Measurements from ENCODE around the gene ACAN.

Gene ACAN

DNA sequence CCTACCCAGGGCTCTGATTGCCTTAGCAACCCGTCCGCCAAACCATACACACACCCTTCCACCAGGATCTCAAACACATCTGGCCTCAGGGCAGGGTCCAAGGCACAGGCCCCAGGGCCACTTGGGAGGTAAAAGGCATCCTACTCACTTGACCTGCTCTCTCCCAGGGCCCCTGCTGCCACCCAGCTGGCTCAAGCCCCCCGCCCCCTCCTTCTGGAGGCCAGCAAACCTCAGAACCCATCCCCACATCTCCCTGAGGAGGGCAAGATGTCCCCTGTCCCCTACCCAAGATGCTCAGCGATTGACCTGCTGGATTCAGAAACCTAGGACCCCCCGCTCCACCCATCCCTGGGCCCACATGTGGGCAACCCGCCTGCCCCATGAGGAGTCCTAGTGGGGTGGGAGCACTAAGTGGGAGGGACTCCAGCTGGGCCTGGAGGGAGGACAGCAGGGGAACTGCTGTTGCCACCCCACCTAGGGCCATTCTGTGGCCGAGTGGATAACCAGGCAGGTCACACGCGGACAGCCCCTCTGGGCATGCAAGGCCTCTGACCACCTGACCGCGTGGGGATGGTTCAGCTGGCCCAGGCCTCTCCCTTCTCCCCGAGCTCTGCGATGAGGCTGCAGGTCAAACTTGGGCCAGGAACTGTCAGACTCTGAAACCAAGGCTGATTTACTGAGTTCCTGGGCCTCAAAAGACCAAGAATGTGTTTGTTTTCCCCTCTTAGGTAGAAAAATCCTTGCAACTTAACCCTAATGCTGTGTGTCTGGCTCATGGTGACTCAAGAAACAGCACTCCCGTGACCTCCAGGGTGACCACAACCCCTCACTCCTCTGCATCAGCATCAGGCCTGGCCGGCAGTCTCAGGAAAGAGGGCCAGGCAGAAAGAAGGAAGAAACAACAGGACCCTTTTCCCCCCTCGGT is 105.7 kb downstream of the ACAN start:
- no peaks in the 10 kb centered on the region for H3K79me2 ChIP-seq (ENCODE audit: control insufficient read depth, insufficient read depth, low read length, unreplicated experiment)
- no peak overlapping the region for H2AFZ ChIP-seq (ENCODE audit: low read length, unreplicated experiment)
- H3K36me3 ChIP-seq (ENCODE audit: insufficient read depth, low read length) = no peaks in the 10 kb centered on the region
- H3K4me3 ChIP-seq (ENCODE audit: low read depth, low read length) = no peak overlapping the region
- no peaks in the 10 kb centered on the region for H3K27me3 ChIP-seq (ENCODE audit: insufficient read depth, low read length)
- H3K4me1 ChIP-seq (ENCODE audit: control insufficient read depth, insufficient read depth, low read length, unreplicated experiment) = peaks cover 30% of the 10 kb centered on the region
- no peak overlapping the region for H3K27ac ChIP-seq (ENCODE audit: low read depth, low read length)

DNA sequence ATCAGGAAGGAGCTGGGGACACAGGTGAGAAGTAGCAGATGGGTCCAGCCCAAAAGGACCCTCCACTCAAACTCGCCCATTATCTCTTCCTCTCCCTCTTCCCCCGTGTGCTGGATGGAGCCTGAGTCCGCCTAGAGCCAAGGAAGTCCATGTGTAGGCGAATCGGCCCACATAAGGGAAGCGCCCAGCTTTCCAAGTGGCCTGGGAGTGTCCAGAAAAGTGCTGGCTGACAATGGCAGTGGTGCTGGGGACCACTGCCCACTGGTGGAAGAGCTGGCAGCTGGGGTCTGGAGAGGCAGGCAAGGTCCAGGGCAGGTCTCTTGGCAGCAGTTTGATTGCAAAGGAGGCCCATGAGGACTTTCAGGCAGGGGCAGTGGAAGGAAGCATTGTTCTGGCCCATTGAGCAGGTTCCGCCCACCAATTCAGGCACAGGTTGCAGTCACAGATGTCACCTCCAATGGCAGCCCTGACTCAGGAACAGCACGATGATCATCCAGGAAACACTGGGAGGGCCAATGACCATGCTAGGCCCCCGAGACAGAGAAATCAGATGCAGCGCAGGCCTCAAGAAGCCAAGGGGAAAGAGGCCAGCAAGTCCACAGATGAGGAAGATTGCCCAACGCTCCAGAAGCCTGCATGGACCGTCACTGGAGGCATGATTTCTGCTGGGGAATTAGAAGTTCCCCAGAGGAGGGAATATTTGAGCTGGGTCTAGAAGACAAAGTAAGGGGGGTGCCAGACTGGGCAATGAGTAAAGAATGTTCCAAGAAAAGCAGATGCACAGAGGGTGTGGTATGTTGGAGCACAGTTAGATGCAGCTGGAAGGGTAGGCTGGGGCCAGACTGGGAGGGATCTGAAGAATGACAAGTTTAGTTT is 107.0 kb downstream of the ACAN start:
- Histone ChIP-seq H3K27ac (ENCODE audit: low read depth, low read length) (no peak overlapping the region), H3K36me3 (ENCODE audit: insufficient read depth, low read length) (no peaks in the 10 kb centered on the region), H3K4me1 (ENCODE audit: control insufficient read depth, insufficient read depth, low read length, unreplicated experiment) (peaks cover 26% of the 10 kb centered on the region), H3K4me3 (ENCODE audit: low read depth, low read length) (no peak overlapping the region), H3K79me2 (ENCODE audit: control insufficient read depth, insufficient read depth, low read length, unreplicated experiment) (no peaks in the 10 kb centered on the region), H2AFZ (ENCODE audit: low read length, unreplicated experiment) (no peak overlapping the region), H3K27me3 (ENCODE audit: insufficient read depth, low read length) (no peaks in the 10 kb centered on the region)

DNA sequence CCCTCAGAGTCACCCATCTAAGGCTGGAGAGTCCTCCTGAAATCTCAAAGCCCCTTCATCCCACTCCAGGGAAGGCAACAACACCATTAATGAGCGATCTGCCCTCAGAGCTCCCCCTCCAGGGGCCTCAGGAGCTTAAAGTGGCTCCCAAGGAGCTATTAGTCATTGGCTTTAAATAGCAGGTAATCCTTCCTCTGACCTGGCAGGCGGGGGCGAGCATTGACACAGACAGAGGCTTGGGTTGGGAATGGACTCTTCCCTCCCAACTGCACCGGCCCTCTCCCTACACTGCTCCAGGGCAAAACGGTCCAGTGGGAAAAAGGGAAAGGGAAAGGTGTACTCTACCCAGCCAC is 108.5 kb downstream of the ACAN start:
- H3K27me3 ChIP-seq (ENCODE audit: insufficient read depth, low read length) = no peaks in the 10 kb centered on the region
- H3K36me3 ChIP-seq (ENCODE audit: insufficient read depth, low read length) = no peaks in the 10 kb centered on the region
- peak overlapping the region; percentile 78 for H3K4me3 ChIP-seq (ENCODE audit: low read depth, low read length)
- peak overlapping the region; percentile 63; the same call in 1 of the 2 replicates for H3K27ac ChIP-seq (ENCODE audit: low read depth, low read length)
- H3K4me1 ChIP-seq (ENCODE audit: control insufficient read depth, insufficient read depth, low read length, unreplicated experiment) = peaks cover 23% of the 10 kb centered on the region
- H2AFZ ChIP-seq (ENCODE audit: low read length, unreplicated experiment) = no peak overlapping the region
- no peaks in the 10 kb centered on the region for H3K79me2 ChIP-seq (ENCODE audit: control insufficient read depth, insufficient read depth, low read length, unreplicated experiment)

DNA sequence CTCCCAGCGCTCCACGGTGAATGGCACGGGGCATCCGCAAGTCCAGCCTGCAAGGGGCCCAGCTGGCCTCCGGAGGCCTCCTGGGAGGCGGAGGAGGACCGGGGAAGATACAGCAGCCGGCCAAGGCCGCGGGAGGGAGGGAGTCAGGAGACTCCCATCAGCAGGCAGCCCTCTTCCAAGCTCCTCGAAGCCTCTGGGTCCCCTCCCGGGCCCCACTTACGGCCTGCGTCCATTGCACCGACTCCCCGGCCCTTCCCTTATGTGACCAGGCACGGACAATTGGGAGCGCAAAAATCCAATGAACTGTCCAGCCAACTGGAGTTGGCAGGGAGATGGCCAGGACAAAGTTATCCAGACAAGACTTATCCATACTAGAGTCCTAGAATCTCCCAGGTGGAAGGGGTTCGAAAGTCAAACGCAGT is 109.3 kb downstream of the ACAN start:
- Histone ChIP-seq H3K27me3 (ENCODE audit: insufficient read depth, low read length) (no peaks in the 10 kb centered on the region), H2AFZ (ENCODE audit: low read length, unreplicated experiment) (peak overlapping the region; percentile 39), H3K79me2 (ENCODE audit: control insufficient read depth, insufficient read depth, low read length, unreplicated experiment) (no peaks in the 10 kb centered on the region), H3K36me3 (ENCODE audit: insufficient read depth, low read length) (no peaks in the 10 kb centered on the region), H3K27ac (ENCODE audit: low read depth, low read length) (peak overlapping the region; percentile 63), H3K4me1 (ENCODE audit: control insufficient read depth, insufficient read depth, low read length, unreplicated experiment) (peaks cover 23% of the 10 kb centered on the region), H3K4me3 (ENCODE audit: low read depth, low read length) (peak overlapping the region; percentile 78)

DNA sequence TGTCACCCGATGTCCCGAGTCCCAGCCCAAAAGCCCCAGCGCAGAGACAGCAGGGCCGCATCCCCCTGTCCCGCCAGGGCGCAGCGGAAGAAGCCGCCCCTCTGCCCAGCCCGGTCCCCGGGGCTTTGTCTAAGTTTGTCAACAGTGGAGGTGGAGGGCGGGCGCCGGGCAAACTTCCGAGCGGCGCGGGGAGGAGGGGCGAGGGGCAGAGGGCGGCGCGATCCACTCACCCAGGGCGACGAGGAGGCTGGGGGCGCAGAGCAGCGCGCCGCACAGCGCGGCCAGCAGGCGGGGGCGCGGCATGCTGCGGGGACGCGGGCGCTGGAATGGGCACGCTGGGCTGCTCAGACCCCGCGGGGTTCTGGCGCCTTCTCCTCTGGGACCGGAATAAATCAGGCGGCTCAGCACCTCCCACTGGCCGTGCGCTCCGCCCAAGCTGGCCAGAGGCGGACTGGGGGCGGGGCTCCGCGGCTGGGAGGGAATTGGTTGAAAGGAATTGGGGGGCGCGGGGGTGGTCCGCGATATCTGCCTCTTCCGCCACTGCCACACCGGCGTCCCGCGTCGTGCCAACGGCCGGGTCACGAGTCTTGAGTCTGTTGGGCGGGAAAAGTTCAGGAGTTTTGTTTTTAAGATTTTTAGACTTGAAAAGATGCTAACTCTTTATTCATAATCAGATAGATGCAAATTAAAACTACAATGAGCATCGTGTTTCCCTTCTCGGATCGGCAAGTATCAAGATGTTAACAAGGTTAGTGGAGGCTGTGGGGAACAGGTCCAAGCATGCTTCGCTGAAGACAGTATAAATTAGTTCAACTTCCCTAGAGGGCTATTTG is 110.0 kb downstream of the ACAN start, which contains the start of gene MFGE8:
TSS of gene MFGE8 (minus strand) at position 363 of the 833 bp plus-strand sequence. CDS start at position 303, 60 bp downstream.
- Histone ChIP-seq H3K4me3 (ENCODE audit: low read depth, low read length) (peak within 1 kb of the TSS; percentile 78), H3K27ac (ENCODE audit: low read depth, low read length) (peak within 1 kb of the TSS; percentile 63), H3K4me1 (ENCODE audit: control insufficient read depth, insufficient read depth, low read length, unreplicated experiment) (peaks cover 30% of the 10 kb centered on the region), H3K36me3 (ENCODE audit: insufficient read depth, low read length) (no peaks in the 10 kb centered on the region), H3K27me3 (ENCODE audit: insufficient read depth, low read length) (no peaks in the 10 kb centered on the region), H2AFZ (ENCODE audit: low read length, unreplicated experiment) (peak within 1 kb of the TSS; percentile 39), H3K79me2 (ENCODE audit: control insufficient read depth, insufficient read depth, low read length, unreplicated experiment) (no peaks in the 10 kb centered on the region)

DNA sequence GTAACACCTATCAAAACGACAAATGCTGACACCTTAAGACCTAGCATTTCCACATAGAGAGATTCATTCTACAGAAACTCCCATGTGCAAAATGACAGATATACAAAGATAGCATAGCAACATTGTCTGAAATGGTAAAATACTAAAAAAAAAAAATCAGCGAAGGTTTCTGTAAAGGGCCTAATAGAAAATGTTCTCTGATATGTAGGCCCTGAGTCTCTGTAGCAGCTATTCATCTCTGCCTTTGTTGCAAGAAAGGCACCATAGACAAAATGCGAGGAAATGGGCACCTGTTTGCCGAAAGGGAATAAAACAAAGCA is 110.6 kb downstream of the ACAN start:
- peaks cover 35% of the 10 kb centered on the region for H3K4me1 ChIP-seq (ENCODE audit: control insufficient read depth, insufficient read depth, low read length, unreplicated experiment)
- no peaks in the 10 kb centered on the region for H3K36me3 ChIP-seq (ENCODE audit: insufficient read depth, low read length)

DNA sequence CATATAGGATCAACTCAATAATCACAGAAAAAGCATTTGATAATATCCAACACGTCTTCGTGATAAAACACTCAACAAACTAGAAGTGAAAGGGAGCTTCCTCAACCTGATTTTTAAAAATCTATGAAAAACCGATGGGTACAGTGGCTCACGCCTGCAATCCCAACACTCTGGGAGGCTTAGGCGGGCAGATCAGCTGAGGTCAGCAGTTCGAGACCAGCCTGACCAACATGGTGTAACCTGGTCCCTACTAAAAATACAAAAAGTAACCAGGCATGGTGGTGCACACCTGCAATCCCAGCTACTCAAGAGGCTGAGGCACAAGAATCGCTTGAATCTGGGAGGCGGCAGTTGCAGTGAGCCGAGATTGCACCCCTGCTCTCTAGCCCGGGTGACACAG is 112.1 kb downstream of the ACAN start:
- Histone ChIP-seq H3K79me2 (ENCODE audit: control insufficient read depth, insufficient read depth, low read length, unreplicated experiment) (no peaks in the 10 kb centered on the region), H3K27me3 (ENCODE audit: insufficient read depth, low read length) (no peaks in the 10 kb centered on the region), H2AFZ (ENCODE audit: low read length, unreplicated experiment) (no peak overlapping the region), H3K36me3 (ENCODE audit: insufficient read depth, low read length) (no peaks in the 10 kb centered on the region), H3K4me3 (ENCODE audit: low read depth, low read length) (no peak overlapping the region), H3K4me1 (ENCODE audit: control insufficient read depth, insufficient read depth, low read length, unreplicated experiment) (peaks cover 42% of the 10 kb centered on the region), H3K27ac (ENCODE audit: low read depth, low read length) (peak overlapping the region; percentile 19; the same call in 1 of the 2 replicates)

More for the DNA sequence above, 110.6 kb downstream of the ACAN start:
- H3K27me3 ChIP-seq (ENCODE audit: insufficient read depth, low read length) = no peaks in the 10 kb centered on the region
- peak overlapping the region; percentile 78 for H3K4me3 ChIP-seq (ENCODE audit: low read depth, low read length)
- peak overlapping the region; percentile 63 for H3K27ac ChIP-seq (ENCODE audit: low read depth, low read length)
- H2AFZ ChIP-seq (ENCODE audit: low read length, unreplicated experiment) = peak overlapping the region; percentile 30
- H3K79me2 ChIP-seq (ENCODE audit: control insufficient read depth, insufficient read depth, low read length, unreplicated experiment) = no peaks in the 10 kb centered on the region

DNA sequence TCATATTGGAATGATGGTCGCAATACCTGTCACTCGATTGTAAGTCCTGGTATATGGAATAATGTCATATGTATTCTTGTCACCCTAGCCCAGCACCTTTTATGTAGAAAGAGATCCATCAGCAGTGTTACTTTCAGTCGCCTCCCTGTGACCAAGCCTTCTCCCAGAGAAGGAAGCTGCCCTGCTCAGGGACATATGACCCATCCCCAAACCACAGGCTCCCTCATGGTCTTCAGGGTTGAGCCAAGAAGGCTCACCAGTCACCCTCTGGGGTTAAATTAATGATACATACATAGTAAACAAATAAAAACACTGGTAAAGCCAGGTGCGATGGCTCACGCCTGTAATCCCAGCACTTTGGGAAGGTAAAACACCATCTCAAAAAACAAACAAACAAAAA is 114.5 kb downstream of the ACAN start:
- Histone ChIP-seq H3K4me1 (ENCODE audit: control insufficient read depth, insufficient read depth, low read length, unreplicated experiment) (peaks cover 36% of the 10 kb centered on the region), H3K4me3 (ENCODE audit: low read depth, low read length) (no peak overlapping the region), H3K27me3 (ENCODE audit: insufficient read depth, low read length) (no peaks in the 10 kb centered on the region), H3K36me3 (ENCODE audit: insufficient read depth, low read length) (no peaks in the 10 kb centered on the region), H3K27ac (ENCODE audit: low read depth, low read length) (no peak overlapping the region), H2AFZ (ENCODE audit: low read length, unreplicated experiment) (no peak overlapping the region), H3K79me2 (ENCODE audit: control insufficient read depth, insufficient read depth, low read length, unreplicated experiment) (no peaks in the 10 kb centered on the region)

DNA sequence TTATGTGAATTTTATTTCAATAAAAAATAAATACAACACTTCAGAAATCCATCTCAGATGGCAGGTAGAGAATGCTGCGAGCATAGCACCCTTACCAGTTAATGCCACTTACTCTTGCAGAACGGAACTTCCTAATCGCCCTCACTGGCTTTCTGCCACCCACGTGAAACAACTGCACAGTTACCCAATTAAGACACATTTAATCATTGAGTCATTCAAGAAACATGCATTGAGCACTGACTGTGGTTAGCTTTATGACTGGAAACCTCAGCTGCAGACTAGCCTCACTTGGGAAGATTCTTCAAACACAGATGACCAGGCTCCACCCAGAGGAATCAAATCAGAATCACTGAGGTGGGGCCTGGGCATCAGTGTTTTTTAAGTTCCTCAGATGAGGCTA is 115.5 kb downstream of the ACAN start:
- Histone ChIP-seq H2AFZ (ENCODE audit: low read length, unreplicated experiment) (no peak overlapping the region), H3K79me2 (ENCODE audit: control insufficient read depth, insufficient read depth, low read length, unreplicated experiment) (no peaks in the 10 kb centered on the region), H3K4me3 (ENCODE audit: low read depth, low read length) (no peak overlapping the region), H3K4me1 (ENCODE audit: control insufficient read depth, insufficient read depth, low read length, unreplicated experiment) (peaks cover 36% of the 10 kb centered on the region), H3K36me3 (ENCODE audit: insufficient read depth, low read length) (no peaks in the 10 kb centered on the region), H3K27me3 (ENCODE audit: insufficient read depth, low read length) (no peaks in the 10 kb centered on the region), H3K27ac (ENCODE audit: low read depth, low read length) (peak overlapping the region; percentile 78)

Data from ACC112 (cell line).